Measurements from ENCODE around the gene EARS2.

Gene EARS2

DNA sequence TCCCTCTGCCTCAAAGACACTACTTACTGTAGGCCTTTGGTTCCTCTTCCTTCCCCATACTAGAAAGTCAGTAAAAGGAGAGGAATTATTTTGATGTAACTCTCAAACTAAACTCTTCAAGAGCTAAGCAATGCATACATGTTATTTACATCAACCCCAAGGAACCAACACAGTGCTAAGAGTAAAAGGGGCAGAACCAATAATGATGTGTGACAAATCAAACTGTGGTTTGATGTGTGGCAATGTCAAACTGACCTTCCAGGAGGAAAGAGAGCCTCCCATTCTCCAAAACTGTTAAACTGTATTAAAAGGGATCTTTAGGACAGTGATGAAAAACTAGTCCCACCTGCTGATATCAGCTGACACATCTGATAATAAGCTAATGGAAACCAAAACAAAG, 23.2 kb upstream of the EARS2 start:
- TF ChIP-seq, protein P1, sequence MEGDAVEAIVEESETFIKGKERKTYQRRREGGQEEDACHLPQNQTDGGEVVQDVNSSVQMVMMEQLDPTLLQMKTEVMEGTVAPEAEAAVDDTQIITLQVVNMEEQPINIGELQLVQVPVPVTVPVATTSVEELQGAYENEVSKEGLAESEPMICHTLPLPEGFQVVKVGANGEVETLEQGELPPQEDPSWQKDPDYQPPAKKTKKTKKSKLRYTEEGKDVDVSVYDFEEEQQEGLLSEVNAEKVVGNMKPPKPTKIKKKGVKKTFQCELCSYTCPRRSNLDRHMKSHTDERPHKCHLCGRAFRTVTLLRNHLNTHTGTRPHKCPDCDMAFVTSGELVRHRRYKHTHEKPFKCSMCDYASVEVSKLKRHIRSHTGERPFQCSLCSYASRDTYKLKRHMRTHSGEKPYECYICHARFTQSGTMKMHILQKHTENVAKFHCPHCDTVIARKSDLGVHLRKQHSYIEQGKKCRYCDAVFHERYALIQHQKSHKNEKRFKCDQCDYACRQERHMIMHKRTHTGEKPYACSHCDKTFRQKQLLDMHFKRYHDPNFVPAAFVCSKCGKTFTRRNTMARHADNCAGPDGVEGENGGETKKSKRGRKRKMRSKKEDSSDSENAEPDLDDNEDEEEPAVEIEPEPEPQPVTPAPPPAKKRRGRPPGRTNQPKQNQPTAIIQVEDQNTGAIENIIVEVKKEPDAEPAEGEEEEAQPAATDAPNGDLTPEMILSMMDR (IDR thresholded peaks at IDR 0.05; ENCODE audit: low read depth, low read length), result no peak
- TF ChIP-seq POLR2A (IDR thresholded peaks at IDR 0.05; ENCODE audit: extremely low read depth, insufficient read length) (no peak), MYC (IDR thresholded peaks at IDR 0.05; ENCODE audit: low read depth, low read length) (no peak)
- TF ChIP-seq, protein P2, sequence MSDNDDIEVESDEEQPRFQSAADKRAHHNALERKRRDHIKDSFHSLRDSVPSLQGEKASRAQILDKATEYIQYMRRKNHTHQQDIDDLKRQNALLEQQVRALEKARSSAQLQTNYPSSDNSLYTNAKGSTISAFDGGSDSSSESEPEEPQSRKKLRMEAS (IDR thresholded peaks at IDR 0.05; ENCODE audit: low read depth, low read length), result no peak
- no peak for DNase-seq (ENCODE audit: low read depth)
- no peak overlapping the region for H3K4me3 ChIP-seq (ENCODE audit: low read depth, low read length)

DNA sequence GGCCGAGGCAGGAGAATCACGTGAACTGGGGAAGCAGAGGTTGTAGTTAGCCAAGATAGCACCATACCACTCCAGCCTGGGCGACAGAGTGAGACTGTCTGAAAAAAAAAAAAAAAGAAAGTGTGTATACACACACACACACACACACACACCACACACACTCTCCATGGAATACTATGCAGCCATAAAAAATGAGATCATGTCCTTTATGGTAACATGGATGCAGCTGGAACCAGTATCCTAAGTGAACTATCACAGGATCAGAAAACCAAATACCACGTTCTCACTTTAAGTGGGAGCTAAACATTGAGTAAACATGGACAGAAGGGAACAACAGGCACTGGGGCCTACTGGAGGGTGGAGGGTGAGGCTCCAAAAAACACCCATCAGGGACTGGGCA, 22.2 kb upstream of the EARS2 start:
- no peak for DNase-seq (ENCODE audit: low read depth)
- H3K4me3 ChIP-seq (ENCODE audit: low read depth, low read length), result no peak overlapping the region
- TF ChIP-seq, protein P1 (IDR thresholded peaks at IDR 0.05; ENCODE audit: low read depth, low read length), result no peak
- TF ChIP-seq, protein P2 (IDR thresholded peaks at IDR 0.05; ENCODE audit: low read depth, low read length), result no peak
- TF ChIP-seq POLR2A (IDR thresholded peaks at IDR 0.05; ENCODE audit: extremely low read depth, insufficient read length) (no peak), MYC (IDR thresholded peaks at IDR 0.05; ENCODE audit: low read depth, low read length) (no peak)

DNA sequence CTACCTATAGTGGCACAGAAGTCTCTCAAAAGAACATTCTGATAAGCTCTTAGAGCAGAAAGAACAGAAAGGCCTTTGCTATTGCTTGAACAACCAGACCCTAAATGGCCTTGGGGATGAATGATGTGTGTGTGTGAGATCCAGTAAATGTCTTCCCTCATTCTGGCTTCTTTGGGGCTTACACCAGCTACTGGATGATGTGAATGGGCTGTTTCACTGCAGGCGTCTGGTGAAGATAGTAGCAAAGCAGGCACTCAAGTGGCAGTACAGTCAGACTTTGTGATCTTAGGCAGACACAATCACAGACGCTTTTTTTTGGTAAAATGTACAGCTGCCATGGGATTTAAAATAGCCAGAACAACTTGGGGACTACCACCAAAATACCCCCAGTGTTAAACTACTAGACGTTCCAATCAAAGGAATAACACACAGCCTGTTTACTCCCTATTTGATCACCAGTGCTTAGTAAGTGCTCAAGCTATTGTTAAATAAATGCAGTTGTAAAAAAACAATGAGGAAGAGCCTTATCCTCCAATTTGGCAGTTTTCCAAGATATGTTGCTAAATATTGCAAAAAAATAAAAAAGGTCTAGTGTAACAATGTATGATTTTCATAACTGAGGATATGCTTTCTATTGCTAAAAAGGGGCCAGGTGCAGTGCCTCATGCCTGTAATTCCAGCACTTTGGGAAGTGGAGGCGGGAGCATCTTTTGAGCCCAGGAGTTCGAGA, 21.1 kb upstream of the EARS2 start:
- H3K4me3 ChIP-seq (ENCODE audit: low read depth, low read length), result no peak overlapping the region
- TF ChIP-seq POLR2A (IDR thresholded peaks at IDR 0.05; ENCODE audit: extremely low read depth, insufficient read length) (no peak), MYC (IDR thresholded peaks at IDR 0.05; ENCODE audit: low read depth, low read length) (no peak)
- TF ChIP-seq, protein P2 (IDR thresholded peaks at IDR 0.05; ENCODE audit: low read depth, low read length), result no peak
- TF ChIP-seq, protein P1 (IDR thresholded peaks at IDR 0.05; ENCODE audit: low read depth, low read length), result no peak
- DNase-seq (ENCODE audit: low read depth), result no peak

DNA sequence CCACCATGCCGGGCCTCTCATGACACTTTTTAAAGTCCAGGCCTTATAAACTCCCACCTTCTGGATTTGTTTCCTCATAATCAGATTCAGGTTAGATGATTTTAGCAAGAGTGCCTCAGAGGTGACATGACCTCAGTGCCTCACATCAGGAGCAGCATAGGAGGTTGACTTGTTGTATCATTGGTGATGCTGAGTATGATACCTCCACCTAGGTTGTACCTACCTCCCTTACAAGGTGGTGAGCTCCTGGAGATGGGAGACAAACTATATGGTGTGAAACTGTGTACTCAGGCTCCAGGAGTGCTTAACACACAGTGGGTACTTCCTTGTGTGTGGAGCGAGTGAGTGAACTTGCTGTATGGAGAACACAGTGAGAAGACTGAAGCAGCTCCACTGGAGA, 20.3 kb upstream of the EARS2 start:
- no peak overlapping the region for H3K4me3 ChIP-seq (ENCODE audit: low read depth, low read length)
- no peak for DNase-seq (ENCODE audit: low read depth)
- no peak for TF ChIP-seq MYC (IDR thresholded peaks at IDR 0.05; ENCODE audit: low read depth, low read length)
- TF ChIP-seq POLR2A (IDR thresholded peaks at IDR 0.05; ENCODE audit: extremely low read depth, insufficient read length), result no peak
- TF ChIP-seq, protein P1 (IDR thresholded peaks at IDR 0.05; ENCODE audit: low read depth, low read length), result no peak
- TF ChIP-seq, protein P2 (IDR thresholded peaks at IDR 0.05; ENCODE audit: low read depth, low read length), result no peak

DNA sequence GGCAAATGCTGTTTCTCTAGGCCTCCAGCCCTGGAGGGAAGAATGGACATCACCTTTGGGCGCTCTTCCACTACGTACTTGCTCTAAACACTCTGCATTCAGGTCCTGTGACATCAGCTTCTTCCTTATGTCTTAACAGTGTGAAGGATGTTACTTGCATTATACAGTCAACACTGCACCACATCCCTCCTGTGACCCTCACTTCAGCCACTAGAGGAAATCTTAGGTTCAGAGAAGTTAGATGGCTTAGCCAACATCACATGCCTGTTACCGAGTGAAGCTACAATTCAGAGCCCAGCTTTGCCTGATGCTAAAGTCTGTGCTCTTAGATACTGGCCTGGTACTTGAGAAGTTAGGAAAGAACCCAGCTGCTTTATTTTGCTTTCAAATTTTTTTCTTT, 18.7 kb upstream of the EARS2 start:
- DNase-seq (ENCODE audit: low read depth), result peak; percentile 16
- TF ChIP-seq, protein P1 (IDR thresholded peaks at IDR 0.05; ENCODE audit: low read depth, low read length), result no peak
- TF ChIP-seq POLR2A (IDR thresholded peaks at IDR 0.05; ENCODE audit: extremely low read depth, insufficient read length), result no peak
- TF ChIP-seq MYC (IDR thresholded peaks at IDR 0.05; ENCODE audit: low read depth, low read length), result no peak
- TF ChIP-seq, protein P2 (IDR thresholded peaks at IDR 0.05; ENCODE audit: low read depth, low read length), result no peak
- H3K4me3 ChIP-seq (ENCODE audit: low read depth, low read length), result no peak overlapping the region
